DOHH2 (cell line): Measurements from ENCODE around the gene SEC63.
"Not testable (repeated sequence)": the region's sequence is repeated elsewhere in the genome, so short reads cannot be mapped to it uniquely, and the experiment has no call there.

Source experiments
- CTCF ChIP-seq: fragments of 200-600 bp; sonication (generic); IDR thresholded peaks from one replicate; pipeline ENCODE4 v1.5.1; 2014; ENCODE audit warnings: antibody characterized with exemption, mild to moderate bottlenecking, low read depth, low read length; ENCODE audit not compliant: poor library complexity, severe bottlenecking
- EZH2phosphoT487 ChIP-seq: fragments of 200-600 bp; sonication (generic); IDR thresholded peaks from 2 replicates; pipeline ENCODE4 v1.6.1; 2017; ENCODE audit warnings: borderline replicate concordance, mild to moderate bottlenecking, antibody characterized with exemption, low read length, moderate library complexity, mixed read lengths

GRCh38 chr6:108000259-108000658 is 42.3 kb upstream of the SEC63 start:
- TF ChIP-seq EZH2phosphoT487, CTCF: not testable (repeated sequence)
